ENCODE measurements around the gene LTK. TPM values are rescaled to one million over a fixed set of nuclear protein-coding genes. Genes with fewer than 3 reads are reported as not detected.

LTK gene
- total and polyA plus RNA-seq, 8 donors = 1.2 to 25.2 (median 6.5) TPM

GRCh38 chr15:41480396-41481140, 33.1 kb downstream of the LTK start:
- 78 to 90% (median 82%) methylated on average over 12 of the region's 12 CpGs for WGBS, 5 donors
- intact Hi-C loops (cut with DNase I; ENCODE audit: low total_unique reads) = no loop called here
- no peak for TF ChIP-seq EP300 (IDR thresholded peaks at IDR 0.05)
- no peak for TF ChIP-seq POLR2A (IDR thresholded peaks at IDR 0.05)
- TF ChIP-seq POLR2AphosphoS5 (IDR thresholded peaks at IDR 0.05) = no peak
- TF ChIP-seq, protein P1, sequence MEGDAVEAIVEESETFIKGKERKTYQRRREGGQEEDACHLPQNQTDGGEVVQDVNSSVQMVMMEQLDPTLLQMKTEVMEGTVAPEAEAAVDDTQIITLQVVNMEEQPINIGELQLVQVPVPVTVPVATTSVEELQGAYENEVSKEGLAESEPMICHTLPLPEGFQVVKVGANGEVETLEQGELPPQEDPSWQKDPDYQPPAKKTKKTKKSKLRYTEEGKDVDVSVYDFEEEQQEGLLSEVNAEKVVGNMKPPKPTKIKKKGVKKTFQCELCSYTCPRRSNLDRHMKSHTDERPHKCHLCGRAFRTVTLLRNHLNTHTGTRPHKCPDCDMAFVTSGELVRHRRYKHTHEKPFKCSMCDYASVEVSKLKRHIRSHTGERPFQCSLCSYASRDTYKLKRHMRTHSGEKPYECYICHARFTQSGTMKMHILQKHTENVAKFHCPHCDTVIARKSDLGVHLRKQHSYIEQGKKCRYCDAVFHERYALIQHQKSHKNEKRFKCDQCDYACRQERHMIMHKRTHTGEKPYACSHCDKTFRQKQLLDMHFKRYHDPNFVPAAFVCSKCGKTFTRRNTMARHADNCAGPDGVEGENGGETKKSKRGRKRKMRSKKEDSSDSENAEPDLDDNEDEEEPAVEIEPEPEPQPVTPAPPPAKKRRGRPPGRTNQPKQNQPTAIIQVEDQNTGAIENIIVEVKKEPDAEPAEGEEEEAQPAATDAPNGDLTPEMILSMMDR (IDR thresholded peaks at IDR 0.05) = no peak

GRCh38 chr15:41476416-41477048, 37.1 kb downstream of the LTK start:
- Histone ChIP-seq H3K4me1 (peaks cover 3 to 23% (median 9%) of the 10 kb centered on the region in 4 donors), H3K36me3 (peaks cover 82 to 100% (median 100%) of the 10 kb centered on the region in 4 donors), H3K9me3 (no peaks in the 10 kb centered on the region), H3K4me3 (no peak overlapping the region), H3K27ac (peak overlapping the region in 1 of 5 donors; percentile 21), H3K27me3 (no peaks in the 10 kb centered on the region)
- intact Hi-C loops (cut with DNase I; ENCODE audit: low total_unique reads) = no loop called here
- DNase-seq = no peak
- WGBS, 5 donors = 78 to 88% (median 80%) methylated on average over 5 of the region's 5 CpGs
- TF ChIP-seq POLR2AphosphoS5 (IDR thresholded peaks at IDR 0.05) (no peak), EP300 (IDR thresholded peaks at IDR 0.05) (no peak), POLR2A (IDR thresholded peaks at IDR 0.05) (no peak)
- TF ChIP-seq, protein P1 (IDR thresholded peaks at IDR 0.05) = no peak

More at GRCh38 chr15:41480396-41481140, 33.1 kb downstream of the LTK start:
- H3K27me3 ChIP-seq = no peaks in the 10 kb centered on the region
- H3K4me3 ChIP-seq = no peak overlapping the region
- H3K36me3 ChIP-seq = peaks cover 54 to 87% (median 78%) of the 10 kb centered on the region in 4 donors
- H3K9me3 ChIP-seq = no peaks in the 10 kb centered on the region
- H3K27ac ChIP-seq = no peak overlapping the region
- DNase-seq = no peak
- H3K4me1 ChIP-seq = peaks cover 20 to 28% (median 25%) of the 10 kb centered on the region in 4 donors

DNA sequence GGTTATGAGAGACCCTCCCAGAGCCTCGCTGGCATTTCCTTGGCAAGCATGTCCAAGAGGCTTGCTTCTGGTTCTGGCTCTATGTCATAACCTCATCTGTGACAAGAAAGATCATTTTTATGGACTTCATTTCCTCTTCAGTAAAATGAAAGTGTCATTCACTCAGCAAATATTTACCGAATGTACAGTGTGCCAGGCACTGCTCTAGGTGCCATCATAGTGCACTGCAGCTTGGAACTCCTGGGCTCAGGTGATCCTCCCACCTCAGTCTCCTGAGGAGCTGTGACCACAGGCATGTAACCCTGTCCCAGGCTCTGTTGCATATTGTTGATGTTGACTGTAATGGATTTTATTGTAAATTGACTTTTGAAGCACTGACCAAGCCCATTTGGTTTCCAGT, 38.7 kb downstream of the LTK start:
- peaks cover 81 to 100% (median 100%) of the 10 kb centered on the region in 4 donors for H3K36me3 ChIP-seq

DNA sequence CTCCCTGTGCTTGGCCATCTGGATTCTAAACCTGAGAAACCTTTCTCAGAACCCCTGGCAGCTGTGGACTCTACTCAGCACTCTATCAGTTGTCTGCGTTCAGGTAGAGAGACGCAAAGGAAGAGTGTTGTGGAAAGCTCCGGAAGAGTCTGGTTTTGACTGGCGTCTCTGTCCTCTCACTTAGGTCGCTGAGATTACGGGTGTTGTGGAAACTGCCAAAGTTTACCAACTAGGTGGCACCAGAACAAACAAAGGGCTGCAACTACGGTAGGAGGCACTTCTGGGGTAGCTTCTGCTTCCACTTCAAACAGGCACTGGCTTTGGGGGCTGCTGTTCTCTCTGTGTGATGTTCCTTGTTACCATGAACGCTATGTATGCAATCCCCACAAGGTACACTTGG, 39.2 kb downstream of the LTK start:
- intact Hi-C loops (cut with DNase I; ENCODE audit: low total_unique reads) = no loop called here
- TF ChIP-seq, protein P1 (IDR thresholded peaks at IDR 0.05) = peak in 1 of 7 experiments; percentile 6
- TF ChIP-seq POLR2AphosphoS5 (IDR thresholded peaks at IDR 0.05) (peak in 1 of 3 donors; percentile 32), EP300 (IDR thresholded peaks at IDR 0.05) (no peak)
- Histone ChIP-seq H3K27ac (peak overlapping the region; percentile 54 to 78 (median 68)), H3K4me1 (peaks cover 0 to 11% (median 3%) of the 10 kb centered on the region in 4 donors), H3K36me3 (peaks cover 81 to 100% (median 100%) of the 10 kb centered on the region in 4 donors), H3K9me3 (no peaks in the 10 kb centered on the region), H3K27me3 (no peaks in the 10 kb centered on the region), H3K4me3 (no peak overlapping the region)
- DNase-seq = peak; percentile 42 to 47
- WGBS, 5 donors = 39 to 89% (median 52%) methylated on average over 8 of the region's 8 CpGs

More for the DNA sequence above, 38.7 kb downstream of the LTK start:
- peak overlapping the region; percentile 54 to 78 (median 68) for H3K27ac ChIP-seq
- peak; percentile 36 to 61 for DNase-seq
- no peaks in the 10 kb centered on the region for H3K9me3 ChIP-seq
- intact Hi-C loops (cut with DNase I; ENCODE audit: low total_unique reads) = no loop called here
- peaks cover 0 to 11% (median 3%) of the 10 kb centered on the region in 4 donors for H3K4me1 ChIP-seq
- WGBS, 5 donors = 41 to 65% (median 57%) methylated on average over 2 of the region's 2 CpGs
- no peak overlapping the region for H3K4me3 ChIP-seq
- no peaks in the 10 kb centered on the region for H3K27me3 ChIP-seq
- peak in 2 of 3 donors; percentile 49 to 62 for TF ChIP-seq POLR2AphosphoS5 (IDR thresholded peaks at IDR 0.05)
- TF ChIP-seq, protein P1 (IDR thresholded peaks at IDR 0.05) = no peak

Measured in stomach (tissue), 9 donors.